Activated CD8-positive, alpha-beta memory T cell treated with anti-CD3 and anti-CD28 coated beads for 4 hours (primary cell): ENCODE measurements around the gene ASRGL1.

Experiments used
- DNase-seq, 2 donors: peaks; one replicate each; pipeline ENCODE4 v3.0.0-alpha.2; 2020; ENCODE audit warnings: low read depth in 2 of 2

The ASRGL1 gene

DNA sequence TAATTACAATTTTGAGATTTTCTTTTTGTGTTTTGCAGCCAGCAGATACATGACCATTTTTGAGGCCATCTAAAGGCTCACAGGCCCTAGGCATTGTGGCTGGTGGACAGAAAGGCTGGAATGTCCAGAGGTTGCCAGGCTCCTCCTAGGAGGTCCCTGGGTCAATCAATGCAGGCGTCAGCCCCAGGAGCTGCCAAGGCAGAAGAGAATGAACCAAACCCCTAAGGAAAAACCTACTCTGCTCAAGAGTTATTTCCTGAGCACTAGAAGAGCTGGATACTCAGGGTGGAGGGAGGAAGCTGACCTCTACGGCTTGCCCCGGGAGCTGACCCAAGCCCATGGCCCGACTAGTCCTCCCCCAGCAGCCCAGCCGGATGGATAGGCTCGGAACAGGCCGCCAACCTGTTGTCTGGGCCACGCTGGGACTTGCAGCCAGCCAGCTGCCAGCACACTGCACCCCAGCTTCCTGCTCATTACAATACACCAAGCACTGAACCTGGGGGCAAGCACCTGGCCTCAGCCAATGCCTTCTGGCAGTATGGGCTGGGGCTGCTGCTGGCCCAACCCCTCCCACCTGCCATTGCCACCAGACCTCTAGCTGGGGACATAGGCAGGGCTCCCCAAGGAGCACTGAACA, 75.9 kb downstream of the ASRGL1 start:
- no peak for DNase-seq

- DNase-seq: no peak
These were observed 79.3 kb downstream of the ASRGL1 start for GRCh38 chr11:62416596-62416995.

DNA sequence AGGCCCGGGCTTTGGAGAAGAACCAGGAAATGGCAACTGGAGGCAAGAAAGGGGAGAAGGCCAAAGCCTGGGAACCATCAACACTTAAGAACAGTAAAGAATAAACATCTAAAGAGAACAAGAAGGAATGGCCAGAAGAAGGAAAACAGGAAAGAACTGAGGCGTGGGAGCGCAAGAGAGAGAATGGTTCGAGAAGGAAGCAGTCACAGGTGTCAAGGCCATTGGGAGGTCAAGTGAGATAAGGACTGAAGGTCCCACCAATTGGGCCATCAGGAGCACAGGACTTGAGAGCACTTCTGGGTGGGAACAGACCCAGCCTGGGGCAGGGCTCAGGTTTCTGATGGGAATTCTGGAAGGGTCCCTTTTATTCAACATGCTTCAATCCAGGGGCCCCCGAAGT, 80.9 kb downstream of the ASRGL1 start:
- DNase-seq: no peak

GRCh38 chr11:62418733-62419132, 81.5 kb downstream of the ASRGL1 start, which contains the start of gene SCGB1A1:
Gene SCGB1A1 (plus strand): TSS chr11:62419033. CDS start chr11:62419096, 63 bp downstream.
- DNase-seq: no peak

GRCh38 chr11:62419314-62419929, 82.2 kb downstream of the ASRGL1 start:
- DNase-seq: no peak

DNA sequence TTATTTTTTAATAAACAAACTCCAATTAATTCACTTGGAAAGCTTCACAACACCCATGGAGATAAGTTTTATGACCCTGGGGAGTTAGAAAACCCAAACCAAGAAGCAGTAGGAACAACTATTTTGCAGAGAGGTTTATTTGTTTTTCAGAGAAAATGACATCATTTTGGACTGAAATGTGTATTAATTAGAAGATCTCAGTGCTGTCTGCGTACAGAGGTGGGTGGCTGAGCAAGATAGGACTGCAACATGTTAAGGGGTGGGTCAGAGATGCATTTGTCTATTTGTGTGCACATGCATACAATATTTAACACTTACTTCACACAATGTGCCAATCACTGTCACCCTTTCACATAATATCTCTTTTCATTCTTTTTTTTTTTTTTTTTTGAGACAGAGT, 82.7 kb downstream of the ASRGL1 start:
- no peak for DNase-seq

DNA sequence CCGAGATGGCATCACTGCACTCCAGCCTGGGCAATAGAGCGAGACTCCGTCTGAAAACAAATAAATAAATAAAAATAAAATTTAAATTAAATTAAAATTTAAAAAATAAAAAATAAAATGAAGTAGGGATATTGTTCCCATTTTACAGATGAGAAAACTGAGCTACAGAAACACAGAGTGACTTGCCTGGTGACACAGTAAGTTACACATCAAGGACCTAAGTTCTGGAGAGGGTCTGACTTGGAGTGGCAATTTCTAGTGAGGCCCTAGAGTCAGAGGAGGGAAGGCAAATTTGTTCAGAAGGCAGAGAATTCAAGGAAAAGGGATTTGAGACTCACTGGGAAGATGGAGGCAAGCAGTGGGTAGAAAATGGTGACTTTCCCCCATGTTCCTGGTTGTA, 83.6 kb downstream of the ASRGL1 start:
- no peak for DNase-seq

DNA sequence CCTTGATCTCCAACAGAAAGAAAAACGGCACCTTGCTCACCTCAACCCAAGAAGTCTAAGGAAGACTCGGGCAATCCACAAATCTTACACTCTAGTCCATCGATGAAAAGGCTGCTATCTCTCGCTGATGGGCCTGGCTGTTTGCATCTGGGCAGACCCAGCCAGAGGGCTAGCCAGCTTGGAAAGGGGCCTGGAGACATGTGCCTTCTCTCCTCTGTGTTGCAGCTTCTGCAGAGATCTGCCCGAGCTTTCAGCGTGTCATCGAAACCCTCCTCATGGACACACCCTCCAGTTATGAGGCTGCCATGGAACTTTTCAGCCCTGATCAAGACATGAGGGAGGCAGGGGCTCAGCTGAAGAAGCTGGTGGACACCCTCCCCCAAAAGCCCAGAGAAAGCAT, 84.7 kb downstream of the ASRGL1 start:
- no peak for DNase-seq

DNA sequence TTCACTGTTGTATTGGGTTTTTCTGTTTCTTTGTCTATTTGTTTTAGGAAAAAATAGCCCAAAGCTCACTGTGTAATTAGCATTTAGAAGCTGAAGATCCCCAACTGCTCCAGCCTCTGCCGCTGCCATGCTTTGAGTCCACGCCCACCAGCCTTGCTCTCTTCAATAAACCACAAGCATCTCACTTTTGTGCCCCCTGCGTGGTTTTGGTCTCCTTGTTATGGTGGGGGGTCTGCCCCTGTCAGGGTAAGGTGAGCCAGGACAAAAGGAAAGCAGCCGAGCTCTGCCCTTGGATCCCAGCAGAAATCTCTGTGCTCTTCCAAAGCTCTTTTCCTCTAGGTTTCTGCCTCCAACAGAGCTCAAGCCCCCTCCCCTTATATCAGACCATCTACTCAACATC, 85.8 kb downstream of the ASRGL1 start:
- no peak for DNase-seq

GRCh38 chr11:62427630-62428233, 90.5 kb downstream of the ASRGL1 start:
- DNase-seq: no peak

DNA sequence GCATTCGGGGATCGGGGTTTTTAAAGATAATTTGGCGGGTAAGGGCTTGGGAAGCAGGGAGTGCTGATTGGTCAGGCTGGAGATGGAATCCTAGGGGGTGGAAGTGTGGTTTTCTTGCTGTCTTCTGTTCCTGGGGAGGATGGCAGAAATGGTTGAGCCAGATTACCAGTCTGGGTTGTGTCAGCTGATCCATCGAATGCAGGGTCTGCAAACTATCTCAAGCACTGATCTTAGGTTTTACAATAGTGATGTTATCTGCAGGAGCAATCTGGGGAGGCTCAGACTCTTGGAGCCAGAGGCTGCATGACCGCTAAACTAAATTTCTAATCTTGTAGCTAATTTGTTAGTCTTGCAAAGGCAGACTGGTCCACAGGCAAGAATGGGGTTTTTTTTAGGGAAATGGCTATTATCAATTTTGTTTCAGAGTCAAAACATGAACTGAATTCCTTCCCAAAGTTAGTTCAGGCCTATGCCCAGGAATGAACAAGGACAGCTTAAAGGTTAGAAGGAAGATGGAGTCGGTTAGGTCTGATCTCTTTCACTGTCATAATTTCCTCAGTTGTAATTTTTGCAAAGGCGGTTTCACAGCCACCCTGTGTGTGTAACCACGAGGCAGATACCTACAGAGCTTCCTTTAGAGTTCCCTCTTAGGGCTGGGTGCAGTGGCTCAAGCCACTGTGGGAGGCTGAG, 91.8 kb downstream of the ASRGL1 start:
- no peak for DNase-seq

DNA sequence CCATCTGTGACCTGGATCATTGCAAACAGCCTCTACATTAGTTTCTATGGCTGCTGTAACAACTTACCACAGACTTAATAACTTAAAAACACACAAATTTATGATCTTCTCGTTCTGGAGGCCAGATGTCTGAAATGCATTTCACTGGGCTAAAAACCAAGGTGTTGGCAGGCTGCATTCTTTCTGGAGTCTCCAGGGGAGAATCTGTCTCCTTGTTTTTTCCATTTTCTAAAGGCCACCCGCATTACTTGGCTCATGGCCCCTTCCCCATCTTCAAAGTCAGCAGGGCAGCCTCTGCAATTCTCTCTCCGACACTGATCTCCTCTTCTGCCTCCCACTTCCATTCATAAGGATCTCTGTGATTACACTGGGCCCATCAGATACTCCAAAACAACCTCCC, 93.2 kb downstream of the ASRGL1 start:
- DNase-seq: no peak

- DNase-seq: no peak
These were observed 94.1 kb downstream of the ASRGL1 start for GRCh38 chr11:62431171-62431901.

DNA sequence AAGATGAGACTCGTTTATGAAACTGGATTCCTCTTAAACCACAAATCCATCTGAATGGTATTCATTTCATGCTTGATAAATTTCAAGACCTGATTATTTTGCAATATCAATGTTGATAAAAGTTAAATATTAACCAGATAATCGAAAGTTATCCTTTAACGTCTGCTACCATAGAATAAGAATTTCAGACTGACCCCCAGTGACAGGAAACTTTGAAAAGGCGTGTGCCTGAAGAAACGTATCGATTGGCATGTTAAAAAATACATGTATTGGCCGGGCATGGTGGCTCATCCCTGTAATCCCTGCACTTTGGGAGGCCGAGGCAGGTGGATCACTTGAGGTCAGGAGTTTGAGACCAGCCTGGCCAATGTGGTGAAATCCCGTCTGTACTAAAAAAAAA, 95.4 kb downstream of the ASRGL1 start:
- DNase-seq: no peak

DNA sequence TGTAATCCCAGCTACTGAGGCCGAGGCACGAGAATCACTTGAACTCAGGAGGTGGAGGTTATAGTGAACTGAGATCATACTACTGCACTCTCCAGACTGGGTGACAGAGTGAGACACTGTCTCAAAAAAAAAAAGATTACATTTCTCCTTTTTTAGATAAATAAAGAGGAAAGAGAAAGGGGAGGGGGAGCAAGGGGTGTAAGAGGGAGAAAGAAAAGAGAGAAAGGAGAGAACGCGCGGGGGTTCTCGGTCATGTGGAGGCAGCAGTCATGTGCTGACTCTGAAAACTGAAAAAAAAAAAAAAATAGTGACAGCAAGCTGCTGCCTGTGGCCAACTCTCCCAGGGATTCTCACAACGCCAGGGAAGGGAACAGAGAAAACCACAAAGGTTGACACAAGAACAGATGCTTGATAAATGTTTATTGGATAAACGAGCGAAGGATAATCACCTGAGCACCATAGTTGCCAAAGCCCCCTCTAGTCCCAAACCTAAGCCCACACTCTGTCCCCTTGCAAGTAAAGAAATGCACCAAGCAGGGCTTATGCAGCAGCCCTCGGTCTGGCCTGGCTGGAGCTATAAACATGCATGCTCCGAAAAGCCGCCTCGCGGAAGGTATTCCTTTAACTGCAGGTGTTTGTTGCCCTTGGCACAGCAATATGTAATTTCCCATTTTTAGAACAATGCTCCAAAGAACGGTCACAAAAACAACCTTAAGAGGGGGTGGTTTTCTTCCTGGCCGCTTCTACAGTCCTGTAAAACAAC, 96.1 kb downstream of the ASRGL1 start:
- DNase-seq: no peak

GRCh38 chr11:62433904-62434276, 96.6 kb downstream of the ASRGL1 start:
- no peak for DNase-seq

- no peak for DNase-seq
These were observed 98.8 kb downstream of the ASRGL1 start for GRCh38 chr11:62435846-62436660.

GRCh38 chr11:62437616-62438015, 100.4 kb downstream of the ASRGL1 start:
- no peak for DNase-seq

GRCh38 chr11:62438641-62439040, 101.4 kb downstream of the ASRGL1 start:
- no peak for DNase-seq

- DNase-seq: no peak
These were observed 102.7 kb downstream of the ASRGL1 start for GRCh38 chr11:62439785-62440602.
